K562 (cell line): ENCODE data around the gene CD48. TPM values are rescaled to one million over a fixed set of nuclear protein-coding genes. Genes with fewer than 3 reads are reported as not detected.

ENCODE experiments used
- ATAC-seq: fragments of 200-7000 bp; cut with Tn5 transposase; 3 replicates; pipeline ENCODE4 v1.9.1; 2020; ENCODE audit warnings: moderate library complexity
- BruUV-seq: library from RNA; stranded (reverse); fragments of 400-500 nt; replicated peaks from 2 replicates; lab custom pipeline; 2021; lab: Mats Ljungman, UMichigan
- CTCF ChIA-PET: fragments of 300-600 bp; formaldehyde crosslinking; extraction: SDS; loops from one replicate; lab custom pipeline; 2021; ENCODE audit warnings: low intra/inter-chr PET ratio; lab: Yijun Ruan, JAX
- POLR2A ChIA-PET: fragments of 300-600, 350-650 bp; sonication (Branson Sonifier 250); formaldehyde crosslinking; extraction: SDS; loops from one replicate; lab custom pipeline; 2021; ENCODE audit warnings: antibody characterized with exemption, inconsistent platforms; lab: Yijun Ruan, JAX
- DNase-seq, 4 experiments: peaks; one replicate each; pipeline versions ENCODE4 v3.0.0 to v3.0.0-alpha.2; 2011 to 2018; ENCODE audit warnings: low spot score in 3 of 4, mixed read lengths in 3 of 4; ENCODE audit errors: extremely low read depth in 1 of 4
- FAIRE-seq: peaks from 2 replicates; lab custom pipeline; 2011; peaks lifted over from hg19 to GRCh38; lab: Jason Lieb, UNC
- H2AFZ ChIP-seq: 2 replicates; pipeline ENCODE4 v1.6.0; 2011; ENCODE audit warnings: low read depth, low read length, control low read depth, inconsistent platforms
- H3K27ac ChIP-seq: fragments of 200-600 bp; 3 replicates; pipeline ENCODE4 v1.8.0; 2011; ENCODE audit warnings: low read depth, mild to moderate bottlenecking, control low read depth, inconsistent platforms, low read length, moderate library complexity, mixed read lengths; ENCODE audit errors: extremely low read depth
- H3K27me3 ChIP-seq, 2 experiments: fragments of 300-600 bp in 1 of 2; 2 replicates in 1 of 2; 3 replicates in 1 of 2; pipeline versions ENCODE4 v1.6.0 to v1.8.0; 2011; ENCODE audit warnings: inconsistent platforms in 2 of 2, low read length in 2 of 2, mild to moderate bottlenecking in 1 of 2, mixed read lengths in 1 of 2, moderate library complexity in 1 of 2; ENCODE audit not compliant: control insufficient read depth in 2 of 2, insufficient read depth in 2 of 2
- H3K36me3 ChIP-seq: fragments of 300-600 bp; 3 replicates; pipeline ENCODE4 v1.8.0; 2011; ENCODE audit warnings: mild to moderate bottlenecking, low read length, inconsistent platforms; ENCODE audit not compliant: control insufficient read depth, insufficient read depth
- H3K4me1 ChIP-seq, 2 experiments: fragments of 200-600 bp in 1 of 2; replicated peaks in 1 of 2; 2 replicates in 1 of 2; 3 replicates in 1 of 2; pipeline versions ENCODE4 v1.5.1 to v1.8.0; 2011; ENCODE audit warnings: inconsistent platforms in 2 of 2, low read length in 2 of 2, mild to moderate bottlenecking in 1 of 2, mixed read lengths in 1 of 2, moderate library complexity in 1 of 2; ENCODE audit not compliant: control insufficient read depth in 2 of 2, insufficient read depth in 2 of 2
- H3K4me2 ChIP-seq: 2 replicates; pipeline ENCODE4 v1.6.1; 2011; ENCODE audit warnings: low read length, control low read depth, inconsistent platforms, mixed read lengths; ENCODE audit not compliant: insufficient read depth
- H3K4me3 ChIP-seq: fragments of 200-600 bp; sonication (generic), shearing (Covaris generic); 2 replicates; pipeline ENCODE4 v1.5.1; 2016; ENCODE audit warnings: control low read depth, inconsistent platforms
- H3K79me2 ChIP-seq: fragments of 200-600 bp; 3 replicates; pipeline ENCODE4 v1.8.0; 2011; ENCODE audit warnings: low read length, inconsistent platforms; ENCODE audit not compliant: control insufficient read depth, insufficient read depth
- H3K9ac ChIP-seq, 2 experiments: 2 replicates each; pipeline versions ENCODE4 v1.6.0 to v1.6.1; 2011; ENCODE audit warnings: low read depth in 2 of 2, low read length in 2 of 2, control low read depth in 1 of 2, inconsistent platforms in 1 of 2, mild to moderate bottlenecking in 1 of 2, mixed read lengths in 1 of 2; ENCODE audit not compliant: insufficient read depth in 1 of 2
- H3K9me1 ChIP-seq: one replicate; pipeline ENCODE4 v1.6.0; 2011; ENCODE audit warnings: inconsistent platforms, mild to moderate bottlenecking, low read length, moderate library complexity; ENCODE audit not compliant: control insufficient read depth, insufficient read depth
- H3K9me3 ChIP-seq: replicated peaks from 2 replicates; pipeline ENCODE4 v1.5.1; 2011; ENCODE audit warnings: low read depth, low read length, inconsistent platforms; ENCODE audit not compliant: control insufficient read depth, insufficient read depth
- H4K20me1 ChIP-seq: replicated peaks from 2 replicates; pipeline ENCODE4 v1.6.1; 2011; ENCODE audit warnings: low read length, inconsistent platforms, mixed read lengths; ENCODE audit not compliant: control insufficient read depth, insufficient read depth
- E2F5 ChIP-seq: sonication (generic); formaldehyde crosslinking; IDR thresholded peaks from 2 replicates; pipeline ENCODE4 v1.8.0; 2022; ENCODE audit warnings: mild to moderate bottlenecking, missing genetic modification reagents
- FOS ChIP-seq: IDR thresholded peaks from 3 replicates; pipeline ENCODE4 v1.6.1; 2011; ENCODE audit not compliant: insufficient read length; ENCODE audit errors: extremely low read depth
- HBP1 ChIP-seq: fragments of 450-650 bp; formaldehyde crosslinking; IDR thresholded peaks from 2 replicates; pipeline ENCODE4 v1.4.0; 2022; ENCODE audit warnings: missing genetic modification characterization
- HEY1 ChIP-seq: fragments of 250-450 bp; sonication (Bioruptor Pico); IDR thresholded peaks from 2 replicates; pipeline ENCODE4 v1.5.0; 2020; ENCODE audit warnings: mild to moderate bottlenecking, moderate library complexity, borderline replicate concordance
- LARP7 ChIP-seq: fragments of 450-650 bp; IDR thresholded peaks from 2 replicates; pipeline ENCODE4 v1.6.1; 2016
- MECOM ChIP-seq: fragments of 250-450 bp; sonication (Bioruptor Pico); IDR thresholded peaks from 2 replicates; pipeline ENCODE4 v1.8.0; 2022; ENCODE audit warnings: inconsistent platforms
- NFATC3 ChIP-seq: fragments of 450-650 bp; IDR thresholded peaks from 2 replicates; pipeline ENCODE4 v1.6.1; 2017; ENCODE audit warnings: mild to moderate bottlenecking
- NFXL1 ChIP-seq: fragments of 450-650 bp; formaldehyde crosslinking; IDR thresholded peaks from 2 replicates; pipeline ENCODE4 v1.4.0; 2021; ENCODE audit warnings: mild to moderate bottlenecking
- YY1 ChIP-seq, 3 experiments: IDR thresholded peaks; 2 replicates each; pipeline ENCODE4 v1.6.1; 2011; ENCODE audit warnings: low read length in 2 of 3, mild to moderate bottlenecking in 2 of 3, moderate library complexity in 2 of 3, borderline replicate concordance in 1 of 3, control low read depth in 1 of 3, low read depth in 1 of 3; ENCODE audit not compliant: insufficient read depth in 3 of 3, insufficient replicate concordance in 2 of 3, control insufficient read depth in 1 of 3, insufficient read length in 1 of 3; ENCODE audit errors: extremely low read depth in 1 of 3
- ZNF316 ChIP-seq: fragments of 450-650 bp; IDR thresholded peaks from 2 replicates; pipeline ENCODE4 v1.6.1; 2016
- ZNF511 ChIP-seq: sonication (generic); formaldehyde crosslinking; IDR thresholded peaks from 2 replicates; pipeline ENCODE4 v1.8.0; 2022; ENCODE audit warnings: mild to moderate bottlenecking, missing genetic modification reagents
- WGBS: fragments of 100-300 bp; shearing (Covaris generic); methylation state at CpG from one replicate; pipeline ENCODE4 v1.1.6; 2016; ENCODE audit warnings: low coverage, mixed read lengths; ENCODE audit not compliant: insufficient coverage; ENCODE audit errors: missing lambda C conversion rate; 5-methylcytosine and 5-hydroxymethylcytosine counted together
- in situ Hi-C: fragments of 300-500 bp; cut with MboI; formaldehyde crosslinking; loops from 4 replicates; pipeline ENCODE4 v1.15.0; 2018; ENCODE audit warnings: inconsistent platforms, mixed read lengths
- intact Hi-C: fragments of 100-400 bp; cut with micrococcal nuclease; formaldehyde crosslinking; loops from 2 replicates; pipeline ENCODE4 v1.14.2; 2022
- polyA plus RNA-seq, 8 experiments: library from polyadenylated mRNA; depleted of rRNA in 4 of 8; stranded (reverse) in 5 of 8; unstranded in 3 of 8; fragments of >200 nt; fragmentation: Nextera tagmentation in 2 of 8; fragmentation: Illumina TruSeq in 1 of 8; extraction: Ambion mirVana in 2 of 8; extraction: Trizol in 1 of 8; gene quantifications; 2 replicates each; pipeline versions ENCODE4 v1.2.1 to v1.2.3, GENCODE V29; 2011 to 2014; ENCODE audit warnings: inconsistent platforms in 1 of 8, missing spikeins in 1 of 8
- total RNA-seq, 7 experiments: library from RNA; depleted of rRNA in 6 of 7; stranded (reverse); fragments of >200 nt in 6 of 7; fragmentation: Illumina TruSeq in 2 of 7; extraction: Trizol in 2 of 7; gene quantifications; 2 replicates each; pipeline versions ENCODE4 v1.2.1 to v1.2.3, GENCODE V29; 2011 to 2021; ENCODE audit warnings: low replicate concordance in 1 of 7
- TF ChIP-seq, protein P1 (sequence below): fragments of 250-450 bp; sonication (Bioruptor Pico); IDR thresholded peaks from 2 replicates; pipeline ENCODE4 v1.8.0; 2022; ENCODE audit warnings: inconsistent platforms
- TF ChIP-seq, protein P2 (sequence below): fragments of 250-450 bp; sonication (Bioruptor Pico); IDR thresholded peaks from 2 replicates; pipeline ENCODE4 v1.5.0; 2020; ENCODE audit warnings: mild to moderate bottlenecking

CD48 gene
- total and polyA plus RNA-seq, 9 of the 15 experiments (the other 6 are each of a cell fraction or from before 2014, with no cell fraction given): 0.10 to 0.42 (median 0.29) TPM; not detected in 3

DNA sequence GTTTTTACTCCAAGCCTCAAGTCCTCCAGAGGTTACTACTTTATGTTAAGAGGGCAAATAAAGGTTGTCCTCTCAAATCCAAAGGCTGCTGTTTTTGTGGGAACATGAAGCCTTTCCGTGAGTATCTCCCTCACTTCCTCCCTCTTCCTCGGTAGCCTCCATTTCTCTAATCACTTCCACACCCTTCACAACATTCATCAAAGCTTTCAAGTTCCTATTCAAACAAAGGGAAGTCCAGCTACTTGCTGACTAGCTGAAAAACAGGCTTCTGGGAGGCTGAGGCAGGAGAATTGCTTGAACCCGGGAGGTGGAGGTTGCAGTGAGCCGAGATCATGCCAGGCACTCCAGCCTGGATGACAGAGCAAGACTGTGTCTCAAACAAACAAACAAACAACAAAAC lies 6.6 kb upstream of the CD48 start:
- no peak for ATAC-seq
- TF ChIP-seq NFATC3: no peak
- no peak for TF ChIP-seq YY1 (IDR thresholded peaks at IDR 0.05; ENCODE audit: borderline replicate concordance in 1 of 3, control insufficient read depth in 1 of 3, extremely low read depth in 1 of 3, insufficient read depth in 3 of 3, insufficient read length in 1 of 3, insufficient replicate concordance in 2 of 3, low read depth in 1 of 3, low read length in 2 of 3)
- TF ChIP-seq NFXL1 (CRISPR knock-in tag): no peak
- TF ChIP-seq FOS: no peak
- no peak for TF ChIP-seq ZNF316
- TF ChIP-seq, protein P1, sequence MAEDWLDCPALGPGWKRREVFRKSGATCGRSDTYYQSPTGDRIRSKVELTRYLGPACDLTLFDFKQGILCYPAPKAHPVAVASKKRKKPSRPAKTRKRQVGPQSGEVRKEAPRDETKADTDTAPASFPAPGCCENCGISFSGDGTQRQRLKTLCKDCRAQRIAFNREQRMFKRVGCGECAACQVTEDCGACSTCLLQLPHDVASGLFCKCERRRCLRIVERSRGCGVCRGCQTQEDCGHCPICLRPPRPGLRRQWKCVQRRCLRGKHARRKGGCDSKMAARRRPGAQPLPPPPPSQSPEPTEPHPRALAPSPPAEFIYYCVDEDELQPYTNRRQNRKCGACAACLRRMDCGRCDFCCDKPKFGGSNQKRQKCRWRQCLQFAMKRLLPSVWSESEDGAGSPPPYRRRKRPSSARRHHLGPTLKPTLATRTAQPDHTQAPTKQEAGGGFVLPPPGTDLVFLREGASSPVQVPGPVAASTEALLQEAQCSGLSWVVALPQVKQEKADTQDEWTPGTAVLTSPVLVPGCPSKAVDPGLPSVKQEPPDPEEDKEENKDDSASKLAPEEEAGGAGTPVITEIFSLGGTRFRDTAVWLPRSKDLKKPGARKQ (CRISPR knock-in tag): no peak
- TF ChIP-seq E2F5 (CRISPR knock-in tag): no peak
- no peak for TF ChIP-seq HEY1 (CRISPR knock-in tag)
- no peak for TF ChIP-seq HBP1 (CRISPR knock-in tag)
- TF ChIP-seq MECOM (CRISPR knock-in tag): no peak
- TF ChIP-seq LARP7: no peak
- no peak for TF ChIP-seq ZNF511 (CRISPR knock-in tag)
- TF ChIP-seq, protein P2, sequence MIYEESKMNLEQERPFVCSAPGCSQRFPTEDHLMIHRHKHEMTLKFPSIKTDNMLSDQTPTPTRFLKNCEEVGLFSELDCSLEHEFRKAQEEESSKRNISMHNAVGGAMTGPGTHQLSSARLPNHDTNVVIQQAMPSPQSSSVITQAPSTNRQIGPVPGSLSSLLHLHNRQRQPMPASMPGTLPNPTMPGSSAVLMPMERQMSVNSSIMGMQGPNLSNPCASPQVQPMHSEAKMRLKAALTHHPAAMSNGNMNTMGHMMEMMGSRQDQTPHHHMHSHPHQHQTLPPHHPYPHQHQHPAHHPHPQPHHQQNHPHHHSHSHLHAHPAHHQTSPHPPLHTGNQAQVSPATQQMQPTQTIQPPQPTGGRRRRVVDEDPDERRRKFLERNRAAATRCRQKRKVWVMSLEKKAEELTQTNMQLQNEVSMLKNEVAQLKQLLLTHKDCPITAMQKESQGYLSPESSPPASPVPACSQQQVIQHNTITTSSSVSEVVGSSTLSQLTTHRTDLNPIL (CRISPR knock-in tag): no peak

More for the DNA sequence above, 6.6 kb upstream of the CD48 start:
- POLR2A ChIA-PET: no interaction called here
- no peak for DNase-seq
- no peak overlapping the region for H3K4me2 ChIP-seq
- no peaks in the 10 kb centered on the region for H3K9me1 ChIP-seq
- FAIRE-seq: no peak
- H4K20me1 ChIP-seq: no peaks in the 10 kb centered on the region
- no peak overlapping the region for H3K9ac ChIP-seq
- H2AFZ ChIP-seq: no peak overlapping the region
- no TSS peak for BruUV-seq
- in situ Hi-C loops: no loop called here
- no peaks in the 10 kb centered on the region for H3K9me3 ChIP-seq
- H3K4me1 ChIP-seq: no peaks in the 10 kb centered on the region
- peaks cover 14 to 17% of the 10 kb centered on the region in 2 experiments; a peak in 4 of 5 replicates for H3K27me3 ChIP-seq
- no peaks in the 10 kb centered on the region for H3K79me2 ChIP-seq
- WGBS: 8% methylated on average over 4 of the region's 4 CpGs
- H3K4me3 ChIP-seq: no peak overlapping the region
- CTCF ChIA-PET: no interaction called here
- intact Hi-C loops: no loop called here
- H3K36me3 ChIP-seq: no peaks in the 10 kb centered on the region
- H3K27ac ChIP-seq: no peak overlapping the region
